HG03378 (cell line): Measurements from ENCODE around the gene MUC5B.
"Not testable (repeated sequence)": the region's sequence is repeated elsewhere in the genome, so short reads cannot be mapped to it uniquely, and the experiment has no call there.

ENCODE experiments used
- ATAC-seq: cut with Tn5 transposase; IDR thresholded peaks from one replicate; pipeline ENCODE4 v1.9.1; 2021; ENCODE audit warnings: mild to moderate bottlenecking, moderate library complexity; ENCODE audit not compliant: unreplicated experiment

MUC5B gene

DNA sequence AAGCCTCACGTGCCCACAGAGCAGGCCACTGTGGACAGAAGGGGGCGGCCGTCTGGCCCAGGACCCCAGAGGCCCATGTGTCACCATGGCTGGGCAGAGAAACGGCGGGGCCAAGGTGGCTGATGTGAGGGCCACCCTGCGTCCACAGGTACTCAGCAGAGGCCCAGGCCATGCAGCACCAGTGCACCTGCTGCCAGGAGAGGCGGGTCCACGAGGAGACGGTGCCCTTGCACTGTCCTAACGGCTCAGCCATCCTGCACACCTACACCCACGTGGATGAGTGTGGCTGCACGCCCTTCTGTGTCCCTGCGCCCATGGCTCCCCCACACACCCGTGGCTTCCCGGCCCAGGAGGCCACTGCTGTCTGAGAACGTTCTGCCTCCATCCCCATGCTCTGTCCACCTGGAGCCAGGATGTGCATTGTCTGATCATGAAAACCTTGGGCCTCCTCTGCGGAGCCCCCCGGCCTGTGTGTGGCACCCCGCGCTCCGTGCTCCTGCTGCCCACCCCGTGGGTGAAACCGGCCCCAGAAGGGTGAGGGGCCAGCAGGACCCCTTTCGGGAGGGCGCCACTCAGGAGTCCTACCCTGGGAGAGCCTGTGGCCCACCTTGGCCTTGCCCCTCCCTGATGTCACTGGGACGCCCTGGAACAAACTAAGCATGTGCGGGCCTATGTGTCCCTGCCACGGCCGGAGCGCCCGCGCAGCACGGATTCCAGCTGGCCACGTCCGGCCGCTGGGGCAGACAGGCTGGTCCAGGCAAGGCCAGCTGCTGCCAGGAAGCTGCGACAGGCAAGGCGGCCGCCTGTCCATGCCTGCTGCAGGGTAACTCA lies 38.6 kb downstream of the MUC5B start:
- no peak for ATAC-seq

DNA sequence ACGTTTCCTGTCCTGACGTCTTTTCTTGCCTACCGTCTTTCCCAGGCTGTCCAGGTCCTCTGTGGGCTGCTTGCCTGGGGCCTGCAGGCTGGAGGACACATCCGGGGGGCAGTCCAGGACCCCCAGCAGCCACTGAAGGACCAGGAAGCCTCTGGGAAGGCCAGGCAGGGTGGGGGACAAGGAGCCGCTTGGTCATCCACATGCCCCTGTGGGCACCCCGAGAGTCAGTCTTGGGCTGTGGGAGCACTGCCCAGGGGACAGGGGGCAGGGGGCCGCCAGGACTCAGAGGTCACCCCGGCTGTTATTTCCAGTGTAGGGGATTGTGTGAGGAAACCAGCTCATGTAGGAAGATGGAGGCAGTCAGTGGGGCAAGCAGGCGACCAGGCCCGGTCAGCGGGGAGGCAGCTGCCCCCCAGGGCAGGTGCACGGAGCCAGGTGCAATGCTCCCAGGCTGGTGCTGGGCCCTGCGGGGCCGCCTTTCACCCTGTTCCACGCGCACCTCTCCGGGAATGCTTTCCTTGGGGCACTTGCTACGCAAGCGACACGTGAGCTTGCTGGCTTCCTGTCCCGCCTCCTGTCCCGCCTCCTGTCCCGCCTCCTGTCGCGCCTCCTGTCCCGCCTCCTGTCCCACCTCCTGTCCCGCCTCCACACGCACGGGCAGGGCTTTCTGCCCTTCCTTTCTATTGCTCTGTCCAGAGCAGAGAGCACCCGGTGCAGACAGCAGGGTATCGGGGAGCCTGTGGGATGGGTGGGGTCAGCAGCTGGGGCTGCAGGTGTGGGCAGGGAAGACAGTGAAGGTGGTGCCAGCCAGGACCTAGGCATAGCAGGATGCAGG lies 39.5 kb downstream of the MUC5B start:
- no peak for ATAC-seq

DNA sequence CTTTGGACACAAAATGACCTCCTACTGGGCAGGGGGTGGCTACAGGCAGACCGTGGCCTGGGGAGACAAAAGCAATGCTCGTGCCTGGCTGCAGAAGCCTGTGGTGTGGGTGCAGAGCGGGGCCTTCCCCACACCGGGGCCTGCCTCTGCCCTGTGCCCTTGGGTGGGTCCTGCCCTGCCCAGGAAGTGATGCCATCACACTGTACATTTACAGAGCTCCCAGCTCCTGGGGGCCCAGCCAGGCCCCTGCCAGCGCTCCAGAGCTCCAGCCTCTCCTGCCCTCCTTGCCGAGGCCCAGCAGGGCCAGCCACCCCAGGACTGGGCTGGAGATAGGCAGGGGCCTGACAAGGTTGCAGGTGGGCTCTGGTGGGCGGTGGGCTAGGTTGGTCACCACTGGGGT lies 40.1 kb downstream of the MUC5B start:
- ATAC-seq, result no peak

DNA sequence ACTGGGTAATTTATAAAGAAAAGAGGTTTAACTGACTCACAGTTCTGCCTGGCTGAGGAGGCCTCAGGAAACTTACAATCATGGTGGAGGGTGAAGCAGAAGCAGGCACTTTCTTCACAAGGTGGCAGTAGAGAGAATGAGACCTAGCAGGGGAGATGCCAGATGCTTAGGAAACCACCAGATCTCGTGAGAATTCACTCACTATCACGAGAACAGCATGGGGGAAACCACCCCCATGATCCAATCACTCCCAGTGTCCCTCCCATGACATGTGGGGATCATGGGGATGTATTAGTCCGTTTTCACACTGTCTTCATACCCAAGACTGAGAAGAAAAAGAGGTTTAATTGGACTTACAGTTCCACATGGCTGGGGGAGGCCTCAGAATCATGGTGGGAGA lies 41.6 kb downstream of the MUC5B start:
- ATAC-seq, result not testable (repeated sequence)

DNA sequence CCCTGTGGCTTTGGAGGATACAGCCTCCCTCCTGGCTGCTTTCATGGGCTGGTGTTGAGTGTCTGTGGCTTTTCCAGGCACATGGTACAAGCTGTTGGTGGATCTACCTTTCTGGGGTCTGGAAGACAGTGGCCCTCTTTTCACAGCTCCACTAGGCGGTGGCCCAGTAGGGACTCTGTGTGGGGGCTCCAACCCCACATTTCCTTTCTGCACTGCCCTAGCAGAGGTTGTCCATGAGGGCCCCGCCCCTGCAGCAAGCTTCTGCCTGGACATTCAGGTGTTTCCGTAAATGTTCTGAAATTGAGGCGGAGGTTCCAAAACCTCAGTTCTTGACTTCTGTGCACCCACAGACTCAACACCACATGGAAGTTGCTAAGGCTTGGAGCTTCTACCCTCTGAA lies 42.6 kb downstream of the MUC5B start:
- not testable (repeated sequence) for ATAC-seq

DNA sequence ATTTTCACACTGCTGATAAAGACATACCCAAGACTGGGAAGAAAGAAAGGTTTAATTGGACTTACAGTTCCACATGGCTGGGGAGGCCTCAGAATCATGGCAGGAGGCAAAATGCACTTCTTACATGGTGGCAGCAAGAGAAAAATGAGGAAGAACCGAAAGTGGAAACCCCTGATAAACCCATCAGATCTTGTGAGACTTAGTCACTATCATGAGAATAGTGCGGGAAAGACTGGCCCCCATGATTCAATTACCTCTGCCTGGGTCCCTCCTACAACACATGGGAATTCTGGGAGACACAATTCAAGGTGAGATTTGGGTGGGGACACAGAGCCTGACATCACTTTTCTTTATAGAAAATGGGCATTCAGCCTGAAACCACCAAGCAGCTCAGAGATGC lies 44.1 kb downstream of the MUC5B start:
- ATAC-seq, result not testable (repeated sequence)

DNA sequence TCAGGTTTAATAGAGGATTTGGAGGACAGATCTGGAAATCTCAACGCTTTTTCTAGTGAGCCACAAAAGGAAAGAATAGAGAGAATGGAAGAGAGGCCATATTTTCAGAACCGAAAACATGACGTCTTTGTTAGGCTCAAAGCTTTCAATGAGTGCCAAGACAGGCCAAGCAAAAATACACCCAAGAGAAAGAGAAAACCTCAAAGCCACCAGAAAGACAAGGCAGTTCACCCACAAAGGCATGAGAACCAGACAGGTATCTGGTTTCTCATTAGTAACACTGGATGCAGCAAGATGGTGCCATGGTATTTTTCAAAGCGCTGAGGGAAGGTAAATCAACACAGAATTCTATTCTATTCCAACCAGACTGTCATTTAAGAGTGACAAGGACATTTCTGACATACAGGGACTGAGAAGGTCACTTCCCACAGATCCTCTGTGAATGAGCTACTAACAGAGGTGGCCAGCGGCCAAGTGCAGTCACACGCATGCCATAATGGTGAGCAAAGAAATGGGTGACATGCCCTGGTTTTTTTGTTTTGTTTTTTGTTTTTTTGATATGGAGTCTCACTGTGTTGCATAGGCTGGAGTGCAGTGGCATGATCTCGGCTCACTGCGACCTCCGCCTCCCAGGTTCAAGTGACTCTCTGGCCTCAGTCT lies 44.7 kb downstream of the MUC5B start:
- no peak for ATAC-seq

DNA sequence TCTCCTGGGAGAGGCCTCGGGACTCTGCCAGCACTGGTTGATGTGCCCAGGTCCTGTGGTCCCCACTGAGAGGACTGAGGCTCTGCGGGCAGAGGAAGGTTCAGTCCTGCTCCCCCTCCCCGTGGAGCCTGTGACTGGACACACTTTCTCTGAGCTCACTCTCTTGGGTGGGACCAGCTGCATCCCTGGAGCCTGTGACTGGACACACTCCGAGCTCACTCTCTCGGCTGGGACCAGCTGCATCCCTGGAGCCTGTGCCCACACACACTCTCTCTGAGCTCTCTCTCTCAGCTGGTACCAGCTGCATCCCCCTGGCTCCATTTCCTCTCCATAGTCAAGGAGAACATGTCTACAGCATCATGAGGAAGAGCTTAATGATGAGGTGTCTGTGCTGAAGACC lies 47.1 kb downstream of the MUC5B start:
- no peak for ATAC-seq

DNA sequence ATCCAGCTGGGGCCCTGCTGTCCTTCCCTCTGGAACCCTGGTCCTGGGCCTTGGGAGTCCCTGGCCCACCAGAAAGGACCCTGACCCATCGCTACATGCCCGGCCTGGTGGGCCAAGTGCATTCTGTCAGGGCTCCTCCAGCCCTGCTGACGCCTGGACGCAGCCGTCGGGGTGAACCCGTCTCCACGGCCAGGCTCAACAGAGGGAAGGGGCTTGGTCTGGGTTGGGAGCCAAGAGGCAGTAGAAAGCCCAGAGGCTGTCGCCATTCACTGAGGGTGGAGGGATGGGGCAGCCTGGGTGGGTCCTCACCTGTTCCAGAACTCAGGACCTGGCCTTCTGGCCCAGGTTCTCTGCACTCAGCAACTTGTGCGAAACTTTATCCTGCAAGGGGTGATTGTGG lies 47.6 kb downstream of the MUC5B start:
- no peak for ATAC-seq

DNA sequence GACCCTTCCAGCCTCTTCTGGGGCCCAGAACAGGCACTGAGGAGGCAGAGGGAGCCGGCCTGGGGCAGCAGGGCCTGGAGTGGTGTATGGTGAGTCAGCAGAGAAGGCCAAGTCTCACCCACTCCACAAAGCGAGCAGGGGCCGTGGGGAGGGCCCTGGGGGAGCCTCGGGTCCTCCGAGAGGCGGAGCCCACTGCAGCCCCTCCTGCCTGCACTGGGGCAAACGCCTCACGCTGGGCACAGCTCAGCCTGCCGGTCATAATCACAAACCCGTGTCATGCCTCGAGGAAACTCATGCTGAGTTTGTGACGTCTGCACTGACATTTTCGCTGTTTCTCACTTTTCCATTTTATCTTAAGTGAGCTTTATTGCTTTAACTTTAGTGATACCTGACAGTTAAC lies 48.1 kb downstream of the MUC5B start:
- no peak for ATAC-seq

DNA sequence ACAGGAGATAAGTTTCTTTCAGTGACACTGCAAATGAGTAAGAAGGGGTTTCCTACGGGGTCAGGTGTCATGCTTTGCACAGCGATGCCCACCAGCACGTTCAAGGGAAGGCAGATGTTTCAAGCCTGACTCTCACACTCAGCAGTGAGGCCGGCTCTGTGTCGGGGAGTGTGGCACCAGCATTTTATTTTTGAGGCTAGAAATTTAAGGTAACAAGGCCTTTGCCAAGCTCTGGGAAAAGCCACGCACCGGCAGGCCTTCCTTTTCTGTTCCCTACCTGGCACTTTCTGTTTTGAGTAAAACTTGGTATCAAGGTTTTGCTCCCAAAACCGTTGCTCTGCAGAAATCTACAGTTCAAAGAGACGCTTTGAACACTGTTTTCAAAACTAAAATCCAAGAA lies 48.5 kb downstream of the MUC5B start:
- ATAC-seq, result no peak

DNA sequence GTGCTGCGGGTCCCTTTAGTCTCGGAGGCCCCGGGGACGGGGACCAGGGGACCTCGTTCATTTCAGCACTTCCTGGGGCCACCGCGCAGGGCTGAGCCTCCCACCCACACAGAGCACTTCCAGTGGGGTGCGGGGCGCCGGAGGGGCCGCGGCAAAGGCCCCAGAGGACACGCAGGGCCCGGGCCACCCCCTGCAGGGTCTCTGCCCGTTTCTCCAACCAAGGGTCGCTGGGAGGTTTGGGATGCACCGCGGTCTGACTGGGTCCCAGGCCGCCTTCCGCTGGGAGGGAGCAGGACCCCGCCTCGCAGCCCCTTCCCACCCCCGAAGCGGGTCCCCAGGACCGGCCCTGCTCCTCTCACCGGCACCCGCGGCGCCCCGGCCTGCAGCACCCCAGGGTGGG lies 49.1 kb downstream of the MUC5B start:
- no peak for ATAC-seq

DNA sequence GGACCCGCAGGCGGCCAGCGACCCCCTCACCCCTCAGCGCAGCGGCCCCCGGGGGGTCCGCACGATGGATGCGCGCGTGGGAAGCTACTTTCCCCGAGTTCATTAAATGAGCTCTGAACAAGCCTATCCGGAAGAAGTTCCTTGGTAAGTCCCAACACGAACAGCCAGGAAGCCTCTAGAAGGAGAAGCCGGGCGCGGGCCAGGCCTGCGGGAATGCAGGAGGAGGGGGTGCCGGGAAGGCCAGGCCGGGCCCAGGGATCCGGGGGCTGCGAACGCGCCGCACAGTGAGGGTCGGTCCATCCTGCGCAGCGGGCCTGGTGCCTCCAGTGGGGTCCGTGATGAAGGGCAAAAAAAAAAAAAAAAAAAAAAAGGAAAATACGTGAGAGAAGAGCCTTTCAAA lies 49.7 kb downstream of the MUC5B start:
- ATAC-seq, result no peak

DNA sequence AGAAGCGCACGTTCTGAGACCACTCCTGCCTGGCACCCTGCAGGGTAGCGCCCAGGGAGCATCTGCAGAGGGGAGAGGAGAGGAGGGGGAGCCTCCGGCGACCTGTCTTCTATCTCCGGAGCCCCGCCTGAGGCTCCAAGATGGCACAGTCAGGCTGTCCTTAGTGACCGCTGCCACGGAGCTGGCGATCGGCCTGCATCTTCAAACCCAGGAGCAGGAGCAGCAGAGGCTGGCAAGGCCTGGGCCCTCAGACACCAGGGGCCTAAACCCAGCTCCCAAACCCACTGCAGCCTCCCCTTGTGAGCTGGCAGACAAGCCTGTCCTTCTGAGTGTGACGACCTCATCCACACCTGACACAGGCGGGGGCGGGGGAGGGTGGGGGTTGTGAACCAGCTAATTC lies 51.6 kb downstream of the MUC5B start:
- no peak for ATAC-seq

DNA sequence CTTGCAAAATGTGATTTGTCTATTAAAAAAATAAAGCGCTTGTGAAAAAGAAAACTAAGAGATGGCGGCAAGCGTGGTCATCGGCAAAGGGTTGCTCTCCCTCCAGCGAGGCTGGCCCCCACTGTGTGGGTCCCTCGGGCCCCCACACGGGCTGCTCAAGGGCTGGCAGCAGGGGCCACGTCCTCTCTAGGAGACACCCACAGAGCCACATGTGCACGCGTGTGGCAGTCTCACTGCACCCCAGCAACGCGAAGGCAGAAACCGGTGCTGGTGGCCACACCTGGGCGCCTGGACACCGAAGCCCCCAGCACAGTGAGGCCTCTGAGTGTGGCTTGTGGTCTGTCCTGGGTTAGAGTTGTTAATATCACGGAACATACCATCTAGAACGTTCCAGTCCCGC lies 52.2 kb downstream of the MUC5B start:
- no peak for ATAC-seq

DNA sequence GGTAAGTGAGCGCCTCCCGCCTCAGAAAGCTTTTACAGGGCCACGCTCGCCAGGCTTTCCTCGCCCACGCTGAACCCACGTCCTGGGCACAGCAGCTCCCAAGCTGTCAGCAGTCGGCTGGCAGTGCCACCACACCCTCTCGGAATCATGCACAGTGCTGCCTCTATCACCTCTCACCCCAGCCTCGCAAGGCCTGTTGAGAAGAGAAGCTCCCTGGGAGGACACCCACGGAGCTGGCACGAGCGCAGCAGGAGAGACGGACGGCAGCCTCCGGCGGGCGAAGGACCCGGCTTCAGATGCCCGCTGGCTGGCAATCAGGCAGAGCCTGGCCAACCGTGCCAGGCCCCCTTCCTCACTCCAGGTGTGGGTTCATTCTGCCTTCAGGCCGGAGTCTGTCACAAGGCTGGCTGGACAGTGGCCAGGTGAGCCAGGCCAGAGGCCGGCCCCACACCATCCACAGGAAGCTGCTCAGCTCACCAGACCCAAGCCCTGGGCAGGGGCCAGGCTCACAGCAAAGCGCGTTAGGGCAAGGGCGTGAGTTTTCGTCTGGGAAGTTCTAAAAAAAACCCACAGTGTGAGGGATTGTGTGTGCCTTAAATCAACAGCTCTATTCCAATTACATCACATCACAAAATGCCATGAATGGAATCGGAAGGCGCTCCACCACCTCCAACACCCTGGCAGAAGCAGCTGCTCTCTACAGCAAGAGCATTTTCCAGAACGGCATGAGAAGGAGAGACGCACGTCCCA lies 53.4 kb downstream of the MUC5B start:
- ATAC-seq, result no peak

DNA sequence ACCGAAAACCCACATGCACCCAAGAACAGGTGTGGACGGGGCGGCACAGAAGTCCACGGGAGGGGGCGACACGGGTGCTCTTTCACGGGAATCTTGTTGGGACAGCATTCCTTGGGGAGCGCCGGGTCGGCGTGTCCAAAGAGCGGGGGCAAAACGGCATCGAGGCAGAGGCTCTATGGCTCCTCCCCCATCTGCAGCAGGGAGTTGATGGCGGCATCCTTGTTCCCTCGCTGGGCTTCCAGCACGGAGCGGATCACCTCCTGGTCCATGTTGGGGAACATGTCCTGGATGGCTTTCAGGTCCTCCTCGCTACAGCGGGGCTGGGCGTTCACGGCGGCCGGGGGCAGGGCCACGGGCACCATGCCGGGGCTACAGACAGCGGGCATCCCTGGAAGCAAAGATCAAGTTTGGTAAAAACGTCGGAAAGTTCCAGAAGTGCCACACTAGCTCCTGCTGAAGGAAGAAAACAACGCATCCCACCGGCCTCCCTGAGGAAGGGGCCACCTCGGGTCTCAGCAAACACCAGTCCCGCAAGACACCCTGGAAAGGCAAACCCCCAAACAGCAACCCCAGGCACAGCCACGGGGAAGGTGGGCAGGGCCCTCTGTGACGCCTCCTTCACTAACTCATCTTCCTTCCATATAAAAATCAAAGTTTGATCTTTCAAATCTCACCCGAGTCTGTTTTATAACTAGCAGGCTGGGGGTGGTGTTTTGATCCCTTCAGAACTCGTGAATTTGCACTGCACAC lies 54.2 kb downstream of the MUC5B start:
- no peak for ATAC-seq

DNA sequence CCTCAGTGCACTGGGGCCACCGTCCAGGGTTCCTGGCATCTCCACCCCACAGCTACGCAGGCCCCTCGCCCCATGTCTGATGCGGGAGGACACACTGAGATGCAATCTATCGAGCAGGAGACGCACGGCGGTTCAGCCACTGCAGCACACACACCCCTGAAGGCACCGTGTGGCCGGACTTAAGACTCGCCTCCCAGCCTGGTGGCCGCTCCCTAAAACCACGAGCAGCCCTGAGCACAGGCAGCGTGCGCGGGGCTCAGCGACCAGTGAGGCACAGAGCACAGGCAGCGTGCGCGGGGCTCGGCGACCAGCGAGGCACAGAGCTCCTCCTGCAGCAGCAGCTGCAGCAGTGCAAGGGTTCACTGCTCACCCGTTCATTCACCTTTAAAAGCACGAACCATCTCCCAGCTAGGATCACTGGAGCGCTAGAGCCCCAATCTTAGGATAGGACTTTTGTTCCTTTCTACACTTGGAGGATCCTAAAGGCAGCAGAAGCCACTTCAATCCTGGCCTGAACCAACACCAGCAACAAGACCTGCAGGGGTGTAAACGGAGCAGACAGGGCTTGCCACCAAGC lies 55.2 kb downstream of the MUC5B start:
- ATAC-seq, result no peak

DNA sequence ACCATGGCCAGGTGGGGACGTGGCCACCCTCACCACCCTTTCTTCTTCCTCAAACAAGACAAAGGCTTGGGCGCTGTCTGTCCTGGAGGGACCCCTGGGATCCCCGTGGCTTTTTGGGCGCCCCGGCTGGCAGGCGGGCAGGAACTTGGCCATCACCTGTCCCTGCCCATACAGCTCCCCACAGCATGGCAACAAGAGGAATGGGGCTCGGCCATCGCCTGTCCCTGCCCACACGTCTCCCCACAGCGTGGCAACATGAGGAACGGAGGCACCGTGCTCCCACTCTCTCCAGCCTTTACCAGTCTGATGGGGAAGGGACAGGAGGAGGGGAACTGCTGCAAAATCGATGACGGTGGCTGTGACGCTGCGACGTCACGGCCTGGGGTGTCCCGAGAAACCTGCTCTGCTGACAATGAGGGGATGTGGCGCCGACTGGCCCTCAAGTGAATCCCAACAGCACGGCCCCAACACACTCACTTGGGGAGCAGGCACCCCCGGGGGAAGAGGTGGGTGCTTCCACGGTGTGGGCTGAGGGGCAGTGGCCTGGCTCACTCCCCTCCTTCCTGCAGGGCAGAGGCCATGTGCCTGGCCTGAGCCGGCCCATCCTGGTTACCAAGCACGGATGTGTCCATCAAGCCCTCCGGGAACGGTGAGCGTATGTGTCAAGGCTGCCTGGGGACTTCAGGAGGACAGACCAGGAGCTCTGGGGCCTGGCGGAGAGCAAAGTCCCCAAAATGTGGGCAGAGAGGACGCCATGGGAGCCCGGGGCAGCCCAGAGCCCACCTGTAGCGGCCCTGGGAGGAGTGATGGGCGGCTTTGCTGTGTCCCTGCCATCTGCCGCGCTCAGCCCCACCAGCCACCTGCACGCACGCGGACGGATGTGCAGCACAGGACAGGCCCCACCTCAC lies 56.2 kb downstream of the MUC5B start:
- no peak for ATAC-seq
